ENCODE measurements around the gene DLG1. TPM values are rescaled to one million over a fixed set of nuclear protein-coding genes. Genes with fewer than 3 reads are reported as not detected.

The DLG1 gene
- total and polyA plus RNA-seq, 2 of the 4 experiments (the other 2 are of a cell fraction), result 21.2 to 57.7 TPM

DNA sequence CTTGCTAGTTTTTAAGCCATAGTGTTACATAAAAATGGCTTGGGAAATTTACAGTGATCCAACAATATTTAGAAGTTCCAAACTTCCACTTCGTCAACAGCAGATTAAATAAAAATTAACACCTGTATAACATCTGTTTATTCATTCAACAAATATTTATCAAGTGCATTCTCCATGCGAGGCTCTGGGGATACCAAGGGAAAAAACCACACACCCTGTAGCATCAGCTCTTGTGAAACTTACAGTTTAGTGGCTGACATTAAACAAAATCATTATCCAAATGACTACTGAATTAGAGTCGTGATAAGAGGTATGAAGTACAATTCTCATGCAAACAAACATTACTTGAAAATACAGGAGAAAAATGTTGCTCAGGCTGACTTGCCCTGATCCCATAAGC lies 122.9 kb downstream of the DLG1 start:
- WGBS, 2 experiments (ENCODE audit: extremely low coverage in 2 of 2, insufficient read length in 1 of 2), result no CpG with 5 or more reads among the region's 3 CpGs
- Histone ChIP-seq H3K14ac (replicated peaks; ENCODE audit: low read depth, low read length) (no peak overlapping the region), H4K5ac (ENCODE audit: low read depth, low read length) (no peak overlapping the region), H3K9me1 (ENCODE audit: insufficient read depth, low read length) (no peaks in the 10 kb centered on the region), H2BK5ac (ENCODE audit: low read depth, low read length, poor library complexity, severe bottlenecking) (no peak overlapping the region), H4K8ac (ENCODE audit: low read depth in 2 of 2, low read length in 2 of 2) (no peak overlapping the region), H4K91ac (ENCODE audit: insufficient read depth, low read depth, low read length) (no peak overlapping the region), H3K36me3 (ENCODE audit: control insufficient read depth, insufficient read depth, low read length) (no peaks in the 10 kb centered on the region), H3K4me3 (ENCODE audit: insufficient read depth, low read depth, low read length) (no peak overlapping the region), H3K27me3 (ENCODE audit: control insufficient read depth, insufficient read depth, low read length) (no peaks in the 10 kb centered on the region), H3K27ac (ENCODE audit: insufficient read depth, low read length) (no peak overlapping the region), H3K56ac (ENCODE audit: extremely low read depth, insufficient read depth, low read length) (no peak overlapping the region), H3K4ac (ENCODE audit: low read depth, low read length) (no peak overlapping the region), H3K9me3 (ENCODE audit: control insufficient read depth, insufficient read depth, low read length) (no peaks in the 10 kb centered on the region), H2BK20ac (ENCODE audit: low read depth, low read length) (no peak overlapping the region), H3K9ac (ENCODE audit: low read depth, low read length) (no peak overlapping the region), H2AK5ac (ENCODE audit: low read depth, low read length) (no peak overlapping the region), H3K18ac (ENCODE audit: low read depth, low read length) (no peak overlapping the region), H2BK15ac (ENCODE audit: low read depth, low read length) (no peak overlapping the region), H2AK9ac (replicated peaks; ENCODE audit: low read depth, low read length, poor library complexity) (no peak overlapping the region), H2AFZ (replicated peaks; ENCODE audit: low read length, poor library complexity) (no peak overlapping the region), H3K4me1 (ENCODE audit: control insufficient read depth, insufficient read depth, low read length) (no peaks in the 10 kb centered on the region), H2BK120ac (ENCODE audit: low read depth, low read length) (no peak overlapping the region), H3K79me1 (ENCODE audit: low read depth in 1 of 2, low read length in 2 of 2) (peaks cover 31 to 41% of the 10 kb centered on the region in 2 experiments), H3K23ac (ENCODE audit: low read depth, low read length) (no peak overlapping the region), H4K20me1 (ENCODE audit: insufficient read depth, low read length) (peaks cover 13% of the 10 kb centered on the region; the same call in 1 of the 2 replicates), H3K4me2 (ENCODE audit: low read depth, low read length) (no peak overlapping the region)
- in situ Hi-C loops (cut with MboI; ENCODE audit: low sequenced_read_pairs), result no loop called here
- no TSS peak for BruUV-seq (replicated peaks)
- ChIA-PET POLR2A (ENCODE audit: unreplicated experiment) (no interaction called here), CTCF (interaction anchor here (1.1 kb wide), 1 partner anchor 12 kb away, joined by 3 read pairs; no protein-coding TSS in a partner anchor)
- no peak for TF ChIP-seq MXI1 (IDR thresholded peaks at IDR 0.05; ENCODE audit: borderline replicate concordance, low read depth, low read length)
- TF ChIP-seq CEBPB (IDR thresholded peaks at IDR 0.05; ENCODE audit: low read depth, low read length), result no peak
- no peak for TF ChIP-seq SMC3 (IDR thresholded peaks at IDR 0.05; ENCODE audit: low read depth, low read length)
- no peak for TF ChIP-seq POLR2A (IDR thresholded peaks at IDR 0.05; ENCODE audit: low read depth, low read length)
- TF ChIP-seq, protein P1, sequence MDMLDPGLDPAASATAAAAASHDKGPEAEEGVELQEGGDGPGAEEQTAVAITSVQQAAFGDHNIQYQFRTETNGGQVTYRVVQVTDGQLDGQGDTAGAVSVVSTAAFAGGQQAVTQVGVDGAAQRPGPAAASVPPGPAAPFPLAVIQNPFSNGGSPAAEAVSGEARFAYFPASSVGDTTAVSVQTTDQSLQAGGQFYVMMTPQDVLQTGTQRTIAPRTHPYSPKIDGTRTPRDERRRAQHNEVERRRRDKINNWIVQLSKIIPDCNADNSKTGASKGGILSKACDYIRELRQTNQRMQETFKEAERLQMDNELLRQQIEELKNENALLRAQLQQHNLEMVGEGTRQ (IDR thresholded peaks at IDR 0.05; ENCODE audit: low read depth, low read length), result no peak
- no peak for TF ChIP-seq CHD1 (IDR thresholded peaks at IDR 0.05; ENCODE audit: low read depth, low read length)
- dilution Hi-C loops (cut with HindIII; ENCODE audit: low sequenced_read_pairs, unreplicated experiment), result no loop called here
- intact Hi-C loops (cut with micrococcal nuclease), result loop anchor here (5.0 kb wide), 1 partner anchor 108 kb away; no protein-coding TSS in a partner anchor
- ATAC-seq (ENCODE audit: low read depth), result no peak
- DNase-seq, result no peak

Measured in IMR-90 (cell line).